ENCODE results near the gene CDC42BPB.

Gene CDC42BPB

GRCh38 chr14:102911541-102911951 lies 145.8 kb downstream of the CDC42BPB start:
- DNase-seq (ENCODE audit: low read depth): no peak

- DNase-seq (ENCODE audit: low read depth): no peak
These were observed 146.9 kb downstream of the CDC42BPB start for GRCh38 chr14:102910442-102910841.

GRCh38 chr14:102909911-102910310 lies 147.4 kb downstream of the CDC42BPB start:
- DNase-seq (ENCODE audit: low read depth): no peak

GRCh38 chr14:102909462-102909861 lies 147.9 kb downstream of the CDC42BPB start:
- no peak for DNase-seq (ENCODE audit: low read depth)

- no peak for DNase-seq (ENCODE audit: low read depth)
These were observed 148.4 kb downstream of the CDC42BPB start for GRCh38 chr14:102908766-102909455.

- no peak for DNase-seq (ENCODE audit: low read depth)
These were observed 149.2 kb downstream of the CDC42BPB start for GRCh38 chr14:102907980-102908730.

GRCh38 chr14:102907303-102907844 lies 150.0 kb downstream of the CDC42BPB start:
- DNase-seq (ENCODE audit: low read depth): no peak

GRCh38 chr14:102906616-102907302 lies 150.6 kb downstream of the CDC42BPB start:
- DNase-seq (ENCODE audit: low read depth): no peak

GRCh38 chr14:102905116-102906108 lies 151.9 kb downstream of the CDC42BPB start:
- DNase-seq (ENCODE audit: low read depth): no peak

GRCh38 chr14:102903889-102904512 lies 153.3 kb downstream of the CDC42BPB start:
- no peak for DNase-seq (ENCODE audit: low read depth)

GRCh38 chr14:102903248-102903888 lies 154.0 kb downstream of the CDC42BPB start:
- DNase-seq (ENCODE audit: low read depth): no peak

GRCh38 chr14:102902523-102903247 lies 154.7 kb downstream of the CDC42BPB start:
- DNase-seq (ENCODE audit: low read depth): no peak

- DNase-seq (ENCODE audit: low read depth): no peak
These were observed 155.3 kb downstream of the CDC42BPB start for GRCh38 chr14:102902086-102902485.

GRCh38 chr14:102901633-102902032 lies 155.7 kb downstream of the CDC42BPB start:
- no peak for DNase-seq (ENCODE audit: low read depth)

- DNase-seq (ENCODE audit: low read depth): no peak
These were observed 156.4 kb downstream of the CDC42BPB start for GRCh38 chr14:102900631-102901571.

- no peak for DNase-seq (ENCODE audit: low read depth)
These were observed 157.8 kb downstream of the CDC42BPB start for GRCh38 chr14:102899516-102899900.

GRCh38 chr14:102898776-102899515 lies 158.4 kb downstream of the CDC42BPB start:
- no peak for DNase-seq (ENCODE audit: low read depth)

GRCh38 chr14:102898298-102898697 lies 159.1 kb downstream of the CDC42BPB start:
- DNase-seq (ENCODE audit: low read depth): no peak
